ENCODE data around the gene FGFR1OP2.
"Not testable (repeated sequence)": the region's sequence is repeated elsewhere in the genome, so short reads cannot be mapped to it uniquely, and the experiment has no call there.

Gene FGFR1OP2

DNA sequence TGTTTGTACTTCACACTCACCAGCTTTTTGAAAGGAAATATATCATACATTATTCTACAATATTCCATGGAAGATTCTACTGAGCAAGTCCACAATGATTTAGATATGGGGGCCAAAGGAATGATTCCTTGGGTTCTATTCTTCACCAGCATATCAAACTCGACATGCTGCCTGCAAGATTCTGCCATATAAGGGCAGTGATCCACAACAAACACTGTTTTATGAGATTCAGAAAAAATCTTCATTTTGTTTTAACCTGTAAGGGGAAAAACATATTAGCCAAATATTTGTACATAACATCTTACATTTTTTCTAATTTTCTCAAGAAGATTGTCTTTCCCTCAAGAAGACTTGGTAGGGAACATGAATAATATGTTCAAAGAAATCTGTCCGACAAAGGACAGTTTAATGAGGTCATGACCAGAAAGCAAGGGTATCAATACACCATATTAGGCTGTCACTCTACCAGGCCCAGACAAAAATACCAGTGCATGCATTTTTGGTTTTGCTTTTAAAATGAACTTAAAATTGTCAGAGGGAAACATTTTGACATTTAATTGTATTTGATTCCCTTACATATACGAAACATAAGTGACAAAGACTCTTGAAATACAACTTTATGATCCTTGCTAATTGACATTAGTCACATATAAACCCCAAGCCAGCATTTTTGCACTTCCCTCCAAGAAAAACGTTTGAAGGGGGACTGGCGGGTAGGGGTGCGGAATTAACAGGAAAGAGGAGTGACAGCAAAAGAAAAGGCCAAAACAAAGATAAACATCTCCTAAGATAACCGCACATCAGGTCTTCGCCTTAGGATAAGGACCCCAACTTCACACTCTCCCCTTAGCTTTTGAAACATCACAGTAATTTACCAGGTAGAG, 1.5 kb upstream of the FGFR1OP2 start:
- Mint-ChIP-seq H3K9me3 (no peaks in the 10 kb centered on the region), H3K4me1 (peaks cover 43% of the 10 kb centered on the region), H3K36me3 (peaks cover 7% of the 10 kb centered on the region), H3K27me3 (no peaks in the 10 kb centered on the region), H3K27ac (peak overlapping the region; percentile 96), H3K4me3 (peak overlapping the region; percentile 98)
- ATAC-seq (ENCODE audit: low read depth) (no peak), DNase-seq (ENCODE audit: low spot score in 2 of 2) (no peak)

DNA sequence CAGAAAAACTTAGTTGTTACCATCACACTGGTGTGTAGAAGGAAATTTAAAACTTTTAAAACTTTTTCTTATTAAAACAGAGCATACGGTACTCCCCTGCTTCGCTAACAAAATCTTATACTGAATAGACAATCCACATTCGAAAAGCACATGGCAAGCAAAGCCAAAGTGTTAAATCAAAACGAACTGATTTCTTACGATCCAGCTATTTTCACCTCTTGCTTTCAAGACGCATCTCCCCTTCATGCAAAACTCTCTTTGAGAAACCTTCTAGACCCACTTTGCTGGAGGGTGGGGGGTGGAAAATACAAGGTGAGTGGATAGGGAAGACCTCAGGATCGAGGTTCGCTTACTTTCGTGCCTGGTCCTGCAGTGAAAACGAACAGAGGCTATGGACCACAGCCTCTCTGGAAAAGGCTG, 817 bp upstream of the FGFR1OP2 start:
- H3K27ac Mint-ChIP-seq: peak overlapping the region; percentile 96
- peaks cover 42% of the 10 kb centered on the region for H3K4me1 Mint-ChIP-seq
- H3K4me3 Mint-ChIP-seq: peak overlapping the region; percentile 98
- no peak for DNase-seq (ENCODE audit: low spot score in 2 of 2)
- no peak for ATAC-seq (ENCODE audit: low read depth)
- peaks cover 7% of the 10 kb centered on the region for H3K36me3 Mint-ChIP-seq
- H3K27me3 Mint-ChIP-seq: no peaks in the 10 kb centered on the region
- no peaks in the 10 kb centered on the region for H3K9me3 Mint-ChIP-seq

DNA sequence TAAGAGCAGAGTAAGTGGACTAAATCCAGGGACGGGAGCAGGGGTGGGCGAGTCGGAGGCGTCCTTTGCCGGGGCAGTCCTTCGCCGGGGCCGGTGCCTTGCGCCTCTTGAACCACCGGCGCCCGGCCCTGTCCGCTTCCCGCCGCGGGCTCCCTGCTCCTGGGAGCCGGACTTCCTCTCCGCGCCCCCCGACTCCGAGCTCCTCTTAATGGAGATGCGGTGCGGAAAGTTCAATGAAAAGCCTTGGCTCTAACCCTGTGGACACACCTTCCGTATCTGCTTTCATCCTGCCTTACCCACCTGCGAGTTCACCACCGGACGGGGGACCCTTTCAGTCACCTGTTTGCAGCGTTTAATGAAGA, 412 bp downstream of the FGFR1OP2 start:
- no peaks in the 10 kb centered on the region for H3K27me3 Mint-ChIP-seq

DNA sequence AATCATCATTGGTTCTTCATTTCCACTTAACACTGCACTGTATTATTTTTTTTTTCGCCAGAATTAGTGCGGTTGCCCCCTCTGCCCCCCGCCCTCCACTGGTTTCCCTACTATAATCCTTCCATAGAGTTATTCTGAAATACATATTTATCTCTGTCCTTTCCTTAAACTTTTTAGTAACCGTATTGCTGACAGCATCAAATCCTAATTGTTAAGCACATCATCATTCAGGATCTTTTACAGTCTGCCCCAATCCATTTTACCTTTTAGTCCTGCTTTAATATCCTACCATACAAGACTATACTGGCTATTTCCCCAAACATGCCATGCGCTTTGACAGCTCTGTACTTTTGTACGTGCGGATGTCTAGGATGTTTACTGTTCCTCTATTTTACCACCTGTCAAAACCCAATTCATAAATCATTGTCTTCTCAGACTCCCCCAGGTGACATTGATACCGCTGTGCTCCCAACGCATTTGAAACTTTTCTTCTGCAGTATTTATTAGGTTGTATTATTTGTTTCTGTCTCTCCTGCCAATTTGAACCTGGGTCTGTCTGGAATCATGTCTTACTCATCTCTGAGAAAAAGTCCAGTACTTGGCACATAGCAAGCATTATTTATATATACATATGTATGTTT, 1.0 kb downstream of the FGFR1OP2 start:
- H3K36me3 Mint-ChIP-seq: peaks cover 5% of the 10 kb centered on the region
- H3K27me3 Mint-ChIP-seq: no peaks in the 10 kb centered on the region
- H3K4me1 Mint-ChIP-seq: peaks cover 41% of the 10 kb centered on the region
- peak overlapping the region; percentile 98 for H3K4me3 Mint-ChIP-seq
- H3K27ac Mint-ChIP-seq: peak overlapping the region; percentile 96
- ATAC-seq (ENCODE audit: low read depth): peak; percentile 15
- peak in 1 of 2 donors; percentile 7 for DNase-seq (ENCODE audit: low spot score in 2 of 2)
- H3K9me3 Mint-ChIP-seq: no peaks in the 10 kb centered on the region

More for the DNA sequence above, 412 bp downstream of the FGFR1OP2 start:
- no peak for DNase-seq (ENCODE audit: low spot score in 2 of 2)
- Mint-ChIP-seq H3K4me1 (peaks cover 41% of the 10 kb centered on the region), H3K4me3 (peak overlapping the region; percentile 98), H3K9me3 (no peaks in the 10 kb centered on the region), H3K27ac (peak overlapping the region; percentile 96), H3K36me3 (peaks cover under 1% of the 10 kb centered on the region)
- ATAC-seq (ENCODE audit: low read depth): peak; percentile 7

GRCh38 chr12:26939953-26940352, 1.7 kb downstream of the FGFR1OP2 start:
- Mint-ChIP-seq H3K36me3 (peaks cover 8% of the 10 kb centered on the region), H3K4me3 (peak overlapping the region; percentile 98), H3K9me3 (no peaks in the 10 kb centered on the region), H3K27me3 (no peaks in the 10 kb centered on the region), H3K27ac (peak overlapping the region; percentile 96), H3K4me1 (peaks cover 37% of the 10 kb centered on the region)
- DNase-seq (ENCODE audit: low spot score in 2 of 2) (no peak), ATAC-seq (ENCODE audit: low read depth) (no peak)

DNA sequence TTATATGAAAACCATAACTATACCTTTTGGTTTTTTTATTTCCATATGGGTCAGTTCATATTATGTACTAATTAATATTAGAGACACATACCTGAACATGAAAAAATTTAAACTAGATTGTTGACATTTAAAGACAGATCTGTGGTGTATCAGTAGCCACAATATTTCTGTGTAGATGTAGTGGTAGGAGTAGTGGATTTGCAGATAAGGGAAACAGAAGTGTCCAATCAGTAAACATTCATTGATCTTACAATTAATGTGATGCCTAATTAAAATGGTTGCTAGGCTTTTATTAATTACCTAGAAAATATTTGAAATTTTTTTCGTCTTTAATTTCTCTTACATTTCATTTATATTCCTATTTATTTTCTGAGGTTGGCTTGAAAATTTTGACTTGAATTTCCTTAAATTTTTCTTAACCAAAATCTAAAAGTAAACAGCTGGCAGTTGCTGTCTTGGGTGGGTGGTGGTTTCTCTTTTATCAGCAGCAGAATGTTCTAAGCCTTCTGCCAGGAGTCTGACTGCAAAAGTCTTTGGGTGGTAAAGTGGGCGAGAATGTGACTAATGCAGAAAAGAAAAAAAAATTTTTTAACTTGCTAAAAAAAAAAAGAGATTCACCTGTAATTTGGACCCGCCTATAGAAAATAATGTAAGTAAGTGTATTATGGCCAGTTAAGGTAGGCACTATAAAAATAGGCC, 2.4 kb downstream of the FGFR1OP2 start:
- peak overlapping the region; percentile 68 for H3K27ac Mint-ChIP-seq
- DNase-seq (ENCODE audit: low spot score in 2 of 2) (no peak), ATAC-seq (ENCODE audit: low read depth) (no peak)
- H3K4me3 Mint-ChIP-seq: peak overlapping the region; percentile 66
- H3K36me3 Mint-ChIP-seq: peaks cover 10% of the 10 kb centered on the region
- H3K27me3 Mint-ChIP-seq: no peaks in the 10 kb centered on the region
- H3K4me1 Mint-ChIP-seq: peaks cover 33% of the 10 kb centered on the region
- H3K9me3 Mint-ChIP-seq: no peaks in the 10 kb centered on the region

- Mint-ChIP-seq H3K27me3 (no peaks in the 10 kb centered on the region), H3K4me3 (peak overlapping the region; percentile 66), H3K4me1 (peaks cover 33% of the 10 kb centered on the region), H3K9me3 (no peaks in the 10 kb centered on the region), H3K36me3 (peaks cover 14% of the 10 kb centered on the region), H3K27ac (peak overlapping the region; percentile 68)
- ATAC-seq (ENCODE audit: low read depth) (no peak), DNase-seq (ENCODE audit: low spot score in 2 of 2) (no peak)
Measured at GRCh38 chr12:26941215-26941594, 2.9 kb downstream of the FGFR1OP2 start.

GRCh38 chr12:26948309-26948708, 10.0 kb downstream of the FGFR1OP2 start:
- Mint-ChIP-seq H3K4me1 (peaks cover 20% of the 10 kb centered on the region), H3K9me3 (peaks cover 8% of the 10 kb centered on the region), H3K4me3 (no peak overlapping the region), H3K27ac (no peak overlapping the region), H3K36me3 (peaks cover 35% of the 10 kb centered on the region), H3K27me3 (no peaks in the 10 kb centered on the region)
- ATAC-seq (ENCODE audit: low read depth): no peak
- no peak for DNase-seq (ENCODE audit: low spot score in 2 of 2)

- no peak overlapping the region for H3K27ac Mint-ChIP-seq
Measured at GRCh38 chr12:26953447-26953846, 15.2 kb downstream of the FGFR1OP2 start.

GRCh38 chr12:26954027-26954426, 15.8 kb downstream of the FGFR1OP2 start:
- Mint-ChIP-seq H3K36me3 (peaks cover 19% of the 10 kb centered on the region), H3K27ac (no peak overlapping the region), H3K9me3 (no peaks in the 10 kb centered on the region)

More at GRCh38 chr12:26953447-26953846, 15.2 kb downstream of the FGFR1OP2 start:
- Mint-ChIP-seq H3K27me3 (no peaks in the 10 kb centered on the region), H3K9me3 (peaks cover under 1% of the 10 kb centered on the region), H3K4me1 (peaks cover 11% of the 10 kb centered on the region), H3K4me3 (no peak overlapping the region), H3K36me3 (peaks cover 19% of the 10 kb centered on the region)
- no peak for ATAC-seq (ENCODE audit: low read depth)
- no peak for DNase-seq (ENCODE audit: low spot score in 2 of 2)

DNA sequence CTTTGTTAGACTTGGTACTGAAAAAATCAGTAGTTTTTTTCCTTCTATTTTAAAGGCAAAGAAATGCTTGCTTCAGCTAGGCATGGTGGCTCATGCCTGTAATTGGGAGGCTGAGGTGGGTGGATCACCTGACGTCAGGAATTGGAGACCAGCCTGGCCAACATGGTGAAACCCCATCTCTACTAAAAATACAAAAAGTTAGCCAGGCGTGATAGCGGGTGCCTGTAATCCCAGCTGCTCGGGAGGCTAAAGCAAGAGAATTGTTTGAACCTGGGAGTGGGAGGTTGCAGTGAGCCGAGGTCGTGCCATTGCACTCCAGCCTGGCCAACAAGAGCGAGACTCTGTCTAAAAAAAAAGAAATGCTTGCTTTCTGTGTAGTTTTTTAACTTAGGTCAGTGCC, 23.1 kb downstream of the FGFR1OP2 start:
- DNase-seq (ENCODE audit: low spot score in 2 of 2); H3K27ac Mint-ChIP-seq; H3K4me3 Mint-ChIP-seq; ATAC-seq (ENCODE audit: low read depth); H3K4me1 Mint-ChIP-seq; H3K27me3 Mint-ChIP-seq; H3K9me3 Mint-ChIP-seq: not testable (repeated sequence)
- peaks cover 21% of the 10 kb centered on the region for H3K36me3 Mint-ChIP-seq

More at GRCh38 chr12:26954027-26954426, 15.8 kb downstream of the FGFR1OP2 start:
- DNase-seq (ENCODE audit: low spot score in 2 of 2): no peak
- Mint-ChIP-seq H3K4me1 (peaks cover 11% of the 10 kb centered on the region), H3K4me3 (no peak overlapping the region), H3K27me3 (no peaks in the 10 kb centered on the region)
- ATAC-seq (ENCODE audit: low read depth): no peak

DNA sequence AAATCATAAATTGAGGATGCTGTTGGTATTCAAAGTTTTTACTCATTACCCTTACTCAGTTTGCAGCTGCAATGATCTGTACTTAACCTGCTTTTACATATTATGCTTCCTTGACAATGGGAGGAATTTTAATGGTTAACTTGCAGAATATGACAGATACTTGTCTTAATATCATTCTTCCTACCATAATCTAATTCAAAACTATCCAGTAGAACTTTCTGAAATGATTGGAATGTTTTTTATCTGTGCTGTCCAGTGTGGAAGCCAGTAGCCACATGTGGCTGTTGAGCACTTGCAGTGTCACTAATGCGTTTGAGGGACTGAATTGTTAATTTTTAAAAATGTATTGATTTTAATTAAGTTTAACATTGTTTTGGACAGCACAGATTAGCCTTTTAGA, 23.5 kb downstream of the FGFR1OP2 start:
- H3K27ac Mint-ChIP-seq: no peak overlapping the region
- DNase-seq (ENCODE audit: low spot score in 2 of 2) (no peak), ATAC-seq (ENCODE audit: low read depth) (no peak)
- no peaks in the 10 kb centered on the region for H3K9me3 Mint-ChIP-seq
- H3K36me3 Mint-ChIP-seq: peaks cover 20% of the 10 kb centered on the region
- H3K4me1 Mint-ChIP-seq: peaks cover 3% of the 10 kb centered on the region
- no peaks in the 10 kb centered on the region for H3K27me3 Mint-ChIP-seq
- no peak overlapping the region for H3K4me3 Mint-ChIP-seq

DNA sequence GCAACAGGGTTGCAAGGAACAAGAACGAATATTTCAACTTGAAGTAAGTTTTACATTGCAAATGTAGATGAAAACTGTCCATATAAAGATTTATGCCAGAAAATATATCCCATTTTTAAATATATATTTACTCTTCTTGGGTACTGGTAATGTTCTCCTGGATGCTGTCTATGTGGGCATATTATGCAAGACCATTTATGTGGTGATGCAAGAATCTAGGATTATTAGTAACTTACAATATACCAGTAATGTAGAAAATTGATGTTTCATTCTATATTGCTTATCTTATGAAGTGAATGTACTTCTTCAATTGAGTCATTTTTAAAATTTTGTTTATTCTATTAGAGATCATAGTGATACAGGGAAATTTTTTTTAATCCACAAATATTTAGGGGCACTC, 25.1 kb downstream of the FGFR1OP2 start:
- DNase-seq (ENCODE audit: low spot score in 2 of 2): no peak

DNA sequence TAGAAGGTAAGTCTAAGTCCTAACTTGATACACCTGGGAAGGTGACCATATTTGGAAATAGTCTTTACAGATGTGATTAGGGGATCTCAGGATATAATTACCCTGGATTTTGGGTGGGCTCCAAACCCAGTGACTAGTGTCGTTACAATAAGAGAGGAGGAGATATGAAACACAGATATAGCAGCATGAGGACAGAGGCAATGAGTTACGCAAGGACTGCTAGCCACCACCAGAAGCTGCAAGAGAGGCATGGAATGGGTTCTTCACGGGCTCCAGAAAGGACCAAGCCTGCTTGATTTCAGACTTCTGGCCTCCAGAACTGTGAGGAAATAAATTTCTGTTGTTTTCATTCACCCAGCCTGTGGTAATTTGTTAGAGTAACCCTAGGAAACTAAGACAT, 28.6 kb downstream of the FGFR1OP2 start:
- DNase-seq (ENCODE audit: low spot score in 2 of 2) (no peak), ATAC-seq (ENCODE audit: low read depth) (no peak)
- no peaks in the 10 kb centered on the region for H3K27me3 Mint-ChIP-seq
- H3K4me1 Mint-ChIP-seq: no peaks in the 10 kb centered on the region
- H3K9me3 Mint-ChIP-seq: no peaks in the 10 kb centered on the region
- H3K4me3 Mint-ChIP-seq: no peak overlapping the region
- H3K36me3 Mint-ChIP-seq: peaks cover 17% of the 10 kb centered on the region
- H3K27ac Mint-ChIP-seq: peak overlapping the region; percentile 28

More for the DNA sequence above, 25.1 kb downstream of the FGFR1OP2 start:
- Mint-ChIP-seq H3K27me3 (no peaks in the 10 kb centered on the region), H3K36me3 (peaks cover 21% of the 10 kb centered on the region), H3K27ac (no peak overlapping the region), H3K4me3 (no peak overlapping the region), H3K9me3 (no peaks in the 10 kb centered on the region), H3K4me1 (no peaks in the 10 kb centered on the region)
- ATAC-seq (ENCODE audit: low read depth): no peak

Data from memory B cell (primary cell).